GM19455 (cell line): ENCODE measurements around the gene FRYL.
"Not testable (repeated sequence)": the region's sequence is repeated elsewhere in the genome, so short reads cannot be mapped to it uniquely, and the experiment has no call there.

Experiments
- ATAC-seq: cut with Tn5 transposase; IDR thresholded peaks from one replicate; pipeline ENCODE4 v1.9.1; 2021; ENCODE audit not compliant: unreplicated experiment

The FRYL gene

GRCh38 chr4:48748949-48749596 lies 31.0 kb downstream of the FRYL start:
- no peak for ATAC-seq

DNA sequence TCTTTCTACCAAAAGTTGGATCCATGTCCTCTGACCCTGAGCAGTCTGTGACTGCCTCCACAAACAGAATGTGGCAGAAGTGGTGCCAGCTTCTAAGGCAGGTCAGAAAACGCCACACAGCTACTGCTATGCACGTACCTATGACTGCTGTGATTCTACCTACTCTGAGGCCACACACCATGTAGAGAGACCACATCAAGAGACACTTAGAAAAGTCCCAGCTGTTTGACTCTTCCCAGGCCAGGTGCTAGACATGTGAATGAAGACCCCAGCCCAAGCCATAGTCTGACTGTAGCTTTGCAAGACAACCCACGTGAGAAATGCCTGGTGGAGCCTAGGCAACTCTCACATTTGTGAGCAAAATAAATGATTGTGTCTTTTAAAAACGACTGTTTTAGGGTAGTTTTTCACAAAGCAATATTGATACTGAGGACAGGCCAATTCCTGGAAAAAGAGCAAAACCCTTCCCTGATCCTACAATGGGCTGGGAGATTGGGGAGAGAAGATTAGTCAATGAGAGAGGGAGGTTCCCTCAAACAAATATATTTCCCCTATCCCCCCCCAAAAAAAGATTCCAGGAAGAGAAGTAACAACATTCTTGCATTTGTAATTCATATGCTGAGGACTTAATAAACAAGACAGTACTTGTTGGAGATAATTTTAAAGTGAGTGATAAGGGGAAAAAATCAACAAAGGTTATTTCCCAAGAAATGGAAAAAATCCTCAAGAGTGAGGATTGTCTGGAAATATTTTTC lies 33.3 kb downstream of the FRYL start:
- no peak for ATAC-seq

GRCh38 chr4:48745223-48745622 lies 34.9 kb downstream of the FRYL start:
- ATAC-seq, result not testable (repeated sequence)

DNA sequence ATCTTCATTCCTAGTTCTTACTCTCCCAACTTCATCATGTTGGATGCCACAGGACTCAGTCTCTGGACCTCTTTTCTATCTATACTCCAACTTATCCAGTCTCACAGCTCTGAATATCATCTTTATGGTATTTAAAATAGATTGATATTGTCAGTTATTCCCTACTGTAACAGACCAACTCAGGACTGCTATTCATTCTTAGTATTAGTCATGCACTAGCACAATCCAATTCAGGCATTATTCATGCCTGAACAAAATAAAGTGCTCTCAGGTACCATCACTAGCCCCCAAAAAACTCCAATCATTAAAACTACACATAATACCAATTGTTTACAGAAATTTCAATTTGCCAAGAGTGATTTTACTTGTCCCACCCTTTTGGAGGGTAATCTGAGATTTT lies 37.7 kb downstream of the FRYL start:
- no peak for ATAC-seq

DNA sequence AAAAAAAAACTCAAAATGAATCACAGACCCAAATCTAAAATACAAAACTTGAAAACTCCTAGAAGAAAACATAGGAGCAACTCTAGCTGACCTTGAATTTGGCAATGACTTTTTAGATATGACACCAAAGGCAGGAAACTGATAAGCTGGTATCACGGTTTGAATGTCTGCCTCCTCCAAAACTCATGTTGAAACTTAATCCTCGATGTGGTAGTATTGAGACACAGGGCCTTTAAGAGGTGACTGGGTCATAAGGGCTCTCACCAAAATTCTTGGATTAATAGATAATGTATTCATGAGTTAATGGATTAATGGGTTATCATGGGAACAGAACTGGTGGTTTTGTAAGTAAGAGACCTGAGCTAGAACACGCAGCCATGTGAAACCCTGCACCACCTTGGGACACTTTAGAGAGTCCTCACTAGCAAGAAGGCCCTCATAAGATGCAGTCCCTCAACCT lies 40.5 kb downstream of the FRYL start:
- no peak for ATAC-seq

GRCh38 chr4:48738856-48739255 lies 41.2 kb downstream of the FRYL start:
- no peak for ATAC-seq

- not testable (repeated sequence) for ATAC-seq
These were observed 51.1 kb downstream of the FRYL start for GRCh38 chr4:48728906-48729496.

DNA sequence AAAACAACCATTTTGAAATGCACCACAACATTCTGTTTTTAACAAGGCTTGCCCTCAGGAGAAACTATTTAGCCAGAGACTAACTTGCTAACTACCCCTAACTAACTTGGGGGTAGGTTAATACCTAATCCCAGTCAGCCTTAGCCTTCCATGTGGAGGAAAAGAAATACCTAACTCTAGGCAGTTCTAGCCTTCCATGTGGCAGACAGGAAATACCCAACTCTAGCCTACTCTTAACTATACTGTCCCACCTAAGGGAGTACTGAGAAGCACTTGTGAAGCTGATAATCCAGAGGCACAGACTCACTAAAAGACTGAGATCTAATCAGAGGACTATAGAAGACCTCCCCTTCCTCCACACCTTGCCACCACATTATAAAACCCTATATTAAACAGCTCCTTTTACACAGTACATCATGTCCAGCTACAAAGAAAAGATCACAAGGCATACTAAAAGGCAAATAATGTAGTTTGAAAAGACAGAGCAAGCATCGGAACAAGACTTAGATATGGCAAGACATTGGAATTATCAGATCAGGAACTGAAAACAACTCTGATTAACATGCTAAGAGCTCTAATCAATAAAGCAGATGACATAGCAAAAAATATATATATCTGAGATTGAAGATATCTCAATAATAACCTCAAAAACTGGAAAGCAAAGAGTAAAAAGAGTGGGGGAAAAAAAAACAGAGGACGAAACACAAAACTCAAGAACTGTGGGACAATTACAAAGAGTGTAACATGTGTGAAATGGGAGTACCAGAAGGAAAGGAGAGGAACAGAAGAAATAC lies 52.2 kb downstream of the FRYL start:
- ATAC-seq, result no peak

- no peak for ATAC-seq
These were observed 54.7 kb downstream of the FRYL start for GRCh38 chr4:48725414-48725813.

- no peak for ATAC-seq
These were observed 57.3 kb downstream of the FRYL start for GRCh38 chr4:48722509-48723446.

DNA sequence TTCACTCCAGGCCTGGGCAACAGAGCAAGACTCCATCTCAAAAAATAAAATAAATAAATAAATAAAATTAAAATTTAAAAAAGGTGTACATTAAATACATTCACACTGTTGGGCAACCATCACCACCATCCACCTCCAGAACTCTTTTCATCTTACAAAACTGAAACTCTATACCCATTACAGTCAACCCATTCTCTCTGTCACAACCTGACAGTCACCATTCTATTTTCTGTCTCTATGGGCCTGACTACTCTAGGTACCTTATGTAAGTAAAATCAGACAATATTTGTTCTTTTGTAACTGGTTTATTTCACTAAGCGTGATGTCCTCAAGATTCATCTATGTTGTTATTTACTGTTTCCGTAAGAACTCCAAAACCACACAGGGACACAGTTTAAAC lies 59.6 kb downstream of the FRYL start:
- no peak for ATAC-seq

- no peak for ATAC-seq
These were observed 61.1 kb downstream of the FRYL start for GRCh38 chr4:48718818-48719465.

DNA sequence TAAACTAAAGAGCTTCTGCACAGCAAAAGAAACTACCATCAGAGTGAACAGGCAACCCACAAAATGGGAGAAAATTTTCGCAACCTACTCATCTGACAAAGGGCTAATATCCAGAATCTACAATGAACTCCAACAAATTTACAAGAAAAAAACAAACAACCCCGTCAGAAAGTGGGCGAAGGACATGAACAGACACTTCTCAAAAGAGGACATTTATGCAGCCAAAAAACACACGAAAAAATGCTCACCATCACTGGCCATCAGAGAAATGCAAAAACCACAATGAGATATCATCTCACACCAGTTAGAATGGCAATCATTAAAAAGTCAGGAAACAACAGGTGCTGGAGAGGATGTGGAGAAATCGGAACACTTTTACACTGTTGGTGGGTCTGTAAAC lies 63.8 kb downstream of the FRYL start:
- not testable (repeated sequence) for ATAC-seq

- no peak for ATAC-seq
These were observed 69.5 kb downstream of the FRYL start for GRCh38 chr4:48710446-48711209.

- no peak for ATAC-seq
These were observed 70.2 kb downstream of the FRYL start for GRCh38 chr4:48709901-48710300.

GRCh38 chr4:48708610-48709009 lies 71.5 kb downstream of the FRYL start:
- no peak for ATAC-seq

- no peak for ATAC-seq
These were observed 73.3 kb downstream of the FRYL start for GRCh38 chr4:48706736-48707135.

- no peak for ATAC-seq
These were observed 74.5 kb downstream of the FRYL start for GRCh38 chr4:48705609-48706008.
